Neutrophil (primary cell): ENCODE results near the gene CFD.

Source experiments
- H3K27ac ChIP-seq: fragments of 200-600 bp; sonication (generic); 2 replicates; pipeline ENCODE4 v1.5.1; 2016; ENCODE audit warnings: mild to moderate bottlenecking, moderate library complexity
- H3K27me3 ChIP-seq: fragments of 200-600 bp; sonication (generic); 2 replicates; pipeline ENCODE4 v1.6.0; 2016; ENCODE audit warnings: mild to moderate bottlenecking
- H3K36me3 ChIP-seq: fragments of 200-600 bp; sonication (generic); 2 replicates; pipeline ENCODE4 v1.5.1; 2017
- H3K4me1 ChIP-seq, 2 experiments: fragments of 200-600 bp in 1 of 2; sonication (generic) in 1 of 2; 1 replicate in 1 of 2; 2 replicates in 1 of 2; pipeline versions ENCODE4 v1.5.1 to v1.6.1; 2013 to 2016; ENCODE audit warnings: low read depth in 1 of 2, low read length in 1 of 2, mild to moderate bottlenecking in 1 of 2, moderate library complexity in 1 of 2; ENCODE audit not compliant: control insufficient read depth in 1 of 2, insufficient read depth in 1 of 2
- H3K4me3 ChIP-seq, 2 experiments: fragments of 200-600 bp in 1 of 2; sonication (generic) in 1 of 2; 1 replicate in 1 of 2; 2 replicates in 1 of 2; pipeline ENCODE4 v1.5.1; 2013 to 2016; ENCODE audit warnings: low read depth in 1 of 2, low read length in 1 of 2, mild to moderate bottlenecking in 1 of 2, moderate library complexity in 1 of 2
- H3K9me3 ChIP-seq: fragments of 200-600 bp; sonication (generic); 2 replicates; pipeline ENCODE4 v1.5.1; 2016
- TF ChIP-seq, protein P1 (sequence below): fragments of 200-600 bp; sonication (generic); IDR thresholded peaks from 2 replicates; pipeline ENCODE4 v1.5.1; 2016; ENCODE audit warnings: antibody characterized with exemption

Gene CFD

DNA sequence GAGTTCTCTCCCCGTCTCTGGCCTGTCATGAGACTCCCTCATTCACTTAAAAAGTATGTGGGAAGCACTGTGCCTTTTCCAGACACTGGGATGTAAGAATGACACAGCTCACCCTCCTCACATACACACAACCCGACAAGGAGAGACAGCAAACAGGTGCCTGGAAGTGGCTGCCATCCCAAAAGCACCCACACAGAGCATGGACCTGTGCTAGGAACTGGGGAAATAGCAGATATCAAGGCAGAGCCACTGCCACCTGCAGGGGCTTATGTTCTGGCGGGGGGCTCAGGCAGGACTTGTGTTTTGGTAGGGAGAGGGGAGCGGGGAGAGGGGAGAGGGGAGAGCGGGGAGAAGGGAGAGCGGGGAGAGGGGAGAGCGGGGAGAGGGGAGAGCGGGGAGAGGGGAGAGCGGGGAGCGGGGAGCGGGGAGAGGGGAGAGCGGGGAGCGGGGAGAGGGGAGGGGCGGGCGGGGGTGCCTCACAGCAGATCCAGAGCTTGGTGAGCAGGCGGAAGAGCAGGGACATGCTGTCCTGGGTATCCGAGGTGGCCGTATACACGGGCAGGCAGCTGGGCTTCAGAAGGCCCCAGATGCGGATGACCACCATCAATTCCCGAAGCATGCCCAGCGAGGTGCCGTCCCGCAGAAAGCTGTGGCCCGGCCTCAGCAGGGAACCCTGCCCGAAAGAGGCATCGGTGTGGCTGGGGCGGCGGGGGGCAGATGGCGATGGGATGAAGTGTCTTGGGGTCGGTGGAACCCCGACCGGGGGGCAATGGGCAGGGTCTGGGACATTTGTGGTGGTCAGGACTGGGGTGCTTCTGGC lies 12.2 kb downstream of the CFD start:
- Histone ChIP-seq H3K27ac (peak overlapping the region; percentile 14), H3K4me1 (peaks cover 7 to 10% of the 10 kb centered on the region in 2 experiments), H3K4me3 (no peak overlapping the region)

DNA sequence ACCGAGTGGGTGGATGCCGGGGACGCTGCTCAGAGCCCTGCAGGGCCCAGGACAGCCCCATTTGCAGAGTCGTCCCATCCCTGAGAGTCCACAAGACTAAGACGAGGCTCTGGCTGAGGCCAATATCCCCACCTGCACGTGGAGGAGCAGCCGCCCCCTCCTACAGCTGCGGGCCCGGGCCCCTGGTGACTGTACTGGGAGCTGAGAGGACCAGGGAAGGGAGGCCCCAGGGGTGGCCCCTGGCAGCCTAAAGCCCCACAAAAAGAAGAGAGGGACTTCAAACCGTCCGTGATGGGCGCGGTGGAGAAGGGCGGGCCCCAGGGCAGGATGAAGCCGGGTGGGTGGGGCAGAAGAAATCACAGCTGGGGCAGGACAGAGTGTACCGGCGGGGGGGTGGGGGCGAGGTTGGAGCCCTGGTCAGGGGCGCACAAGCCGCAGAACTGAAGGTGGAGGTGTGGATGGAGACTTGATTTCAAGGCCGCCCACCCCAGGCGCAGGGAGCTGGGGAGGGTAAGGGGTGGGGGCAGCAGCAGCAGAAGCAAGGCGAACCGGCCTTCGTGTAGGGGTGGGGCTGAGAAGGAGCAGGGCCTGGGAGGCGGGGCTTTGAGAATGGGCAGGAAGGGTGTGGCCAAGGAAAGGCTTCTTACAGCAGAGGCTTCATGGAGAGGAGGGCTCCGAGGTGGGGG lies 12.9 kb downstream of the CFD start:
- Histone ChIP-seq H3K27me3 (no peaks in the 10 kb centered on the region), H3K4me3 (peak overlapping the region in 1 of 2 experiments; percentile 34), H3K27ac (peak overlapping the region; percentile 14), H3K36me3 (peaks cover 79% of the 10 kb centered on the region), H3K4me1 (peaks cover 7 to 10% of the 10 kb centered on the region in 2 experiments), H3K9me3 (no peaks in the 10 kb centered on the region)
- TF ChIP-seq, protein P1, sequence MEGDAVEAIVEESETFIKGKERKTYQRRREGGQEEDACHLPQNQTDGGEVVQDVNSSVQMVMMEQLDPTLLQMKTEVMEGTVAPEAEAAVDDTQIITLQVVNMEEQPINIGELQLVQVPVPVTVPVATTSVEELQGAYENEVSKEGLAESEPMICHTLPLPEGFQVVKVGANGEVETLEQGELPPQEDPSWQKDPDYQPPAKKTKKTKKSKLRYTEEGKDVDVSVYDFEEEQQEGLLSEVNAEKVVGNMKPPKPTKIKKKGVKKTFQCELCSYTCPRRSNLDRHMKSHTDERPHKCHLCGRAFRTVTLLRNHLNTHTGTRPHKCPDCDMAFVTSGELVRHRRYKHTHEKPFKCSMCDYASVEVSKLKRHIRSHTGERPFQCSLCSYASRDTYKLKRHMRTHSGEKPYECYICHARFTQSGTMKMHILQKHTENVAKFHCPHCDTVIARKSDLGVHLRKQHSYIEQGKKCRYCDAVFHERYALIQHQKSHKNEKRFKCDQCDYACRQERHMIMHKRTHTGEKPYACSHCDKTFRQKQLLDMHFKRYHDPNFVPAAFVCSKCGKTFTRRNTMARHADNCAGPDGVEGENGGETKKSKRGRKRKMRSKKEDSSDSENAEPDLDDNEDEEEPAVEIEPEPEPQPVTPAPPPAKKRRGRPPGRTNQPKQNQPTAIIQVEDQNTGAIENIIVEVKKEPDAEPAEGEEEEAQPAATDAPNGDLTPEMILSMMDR = no peak

More for the DNA sequence above, 12.2 kb downstream of the CFD start:
- Histone ChIP-seq H3K27me3 (no peaks in the 10 kb centered on the region), H3K36me3 (peaks cover 78% of the 10 kb centered on the region), H3K9me3 (no peaks in the 10 kb centered on the region)
- TF ChIP-seq, protein P1 = no peak

- Histone ChIP-seq H3K36me3 (peaks cover 73% of the 10 kb centered on the region), H3K27me3 (no peaks in the 10 kb centered on the region), H3K4me3 (no peak overlapping the region), H3K27ac (peak overlapping the region; percentile 14), H3K9me3 (no peaks in the 10 kb centered on the region), H3K4me1 (peaks cover 7 to 10% of the 10 kb centered on the region in 2 experiments)
- TF ChIP-seq, protein P1 = no peak
Measured at GRCh38 chr19:873084-873483, 13.6 kb downstream of the CFD start.

DNA sequence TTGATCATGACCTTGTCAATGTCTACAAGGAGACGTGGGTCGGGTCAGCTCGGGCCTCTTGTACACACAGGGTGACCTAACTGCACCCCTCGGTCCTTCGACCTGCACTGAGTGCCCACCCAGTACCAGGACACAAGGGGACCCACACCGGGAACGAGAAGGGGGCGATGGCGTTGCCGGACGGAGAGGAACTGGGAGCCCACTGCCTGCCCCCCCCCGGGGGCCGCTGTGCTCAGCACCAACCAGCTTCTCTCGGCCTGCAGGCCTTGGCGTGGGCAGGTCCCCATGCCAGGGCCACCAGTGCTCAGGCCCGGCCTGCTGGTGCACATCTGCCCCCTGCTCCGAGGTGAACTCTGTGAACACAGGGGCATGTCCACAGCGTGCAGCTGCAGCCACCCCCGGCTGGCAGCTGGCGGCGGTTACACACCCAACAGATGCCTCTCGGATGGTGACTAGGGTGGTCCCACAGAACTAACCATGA lies 14.1 kb downstream of the CFD start:
- Histone ChIP-seq H3K36me3 (peaks cover 71% of the 10 kb centered on the region), H3K27me3 (no peaks in the 10 kb centered on the region), H3K4me3 (no peak overlapping the region), H3K27ac (no peak overlapping the region), H3K4me1 (peaks cover 7 to 10% of the 10 kb centered on the region in 2 experiments), H3K9me3 (no peaks in the 10 kb centered on the region)
- TF ChIP-seq, protein P1 = no peak

DNA sequence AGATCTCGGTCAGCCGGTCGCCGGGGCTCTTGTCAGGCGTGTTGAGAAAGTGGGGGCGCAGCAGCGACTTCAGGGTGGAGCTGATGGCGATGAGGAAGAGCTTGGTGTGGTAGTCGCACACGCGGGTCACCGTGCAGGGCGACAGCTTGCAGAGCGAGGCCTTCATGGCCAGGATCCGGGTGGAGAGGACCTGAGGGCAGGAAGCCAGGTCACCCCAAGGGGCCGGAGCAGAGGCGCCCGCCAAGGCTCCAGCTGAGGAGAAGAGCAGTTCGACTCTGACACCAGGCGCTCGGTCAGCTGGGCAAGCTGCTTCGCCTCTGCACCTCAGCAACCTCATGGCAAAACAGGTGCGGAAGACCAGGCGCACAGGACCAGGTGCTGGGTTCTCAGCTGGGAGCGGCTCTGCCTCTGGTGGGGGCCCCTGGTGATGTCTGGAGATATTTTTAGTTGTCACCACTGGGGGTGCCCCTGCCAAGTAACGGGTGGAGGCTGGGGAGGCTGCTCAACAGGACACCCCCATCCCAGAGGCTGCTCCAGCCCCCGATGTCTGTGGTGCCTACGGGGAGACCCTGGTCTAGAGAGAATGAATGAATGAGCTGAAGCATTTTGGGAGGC lies 15.9 kb downstream of the CFD start:
- Histone ChIP-seq H3K9me3 (no peaks in the 10 kb centered on the region), H3K4me1 (peaks cover 7 to 10% of the 10 kb centered on the region in 2 experiments), H3K27ac (no peak overlapping the region), H3K4me3 (no peak overlapping the region), H3K36me3 (peaks cover 71% of the 10 kb centered on the region), H3K27me3 (no peaks in the 10 kb centered on the region)
- TF ChIP-seq, protein P1 = no peak
